ENCODE results near the gene DXO.
"Not testable (repeated sequence)": the region's sequence is repeated elsewhere in the genome, so short reads cannot be mapped to it uniquely, and the experiment has no call there.

DNA sequence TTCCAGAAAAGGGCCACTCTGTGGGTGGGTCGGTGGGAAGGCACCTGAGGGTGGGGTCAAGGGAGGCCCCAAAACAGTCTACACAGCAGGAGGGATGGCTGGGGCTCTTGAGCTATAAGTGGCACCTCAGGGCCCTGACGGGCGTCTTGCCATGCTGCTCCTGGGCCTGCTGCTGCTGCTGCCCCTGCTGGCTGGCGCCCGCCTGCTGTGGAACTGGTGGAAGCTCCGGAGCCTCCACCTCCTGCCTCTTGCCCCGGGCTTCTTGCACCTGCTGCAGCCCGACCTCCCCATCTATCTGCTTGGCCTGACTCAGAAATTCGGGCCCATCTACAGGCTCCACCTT lies 33.6 kb upstream of the DXO start:
- TF ChIP-seq, protein P1, sequence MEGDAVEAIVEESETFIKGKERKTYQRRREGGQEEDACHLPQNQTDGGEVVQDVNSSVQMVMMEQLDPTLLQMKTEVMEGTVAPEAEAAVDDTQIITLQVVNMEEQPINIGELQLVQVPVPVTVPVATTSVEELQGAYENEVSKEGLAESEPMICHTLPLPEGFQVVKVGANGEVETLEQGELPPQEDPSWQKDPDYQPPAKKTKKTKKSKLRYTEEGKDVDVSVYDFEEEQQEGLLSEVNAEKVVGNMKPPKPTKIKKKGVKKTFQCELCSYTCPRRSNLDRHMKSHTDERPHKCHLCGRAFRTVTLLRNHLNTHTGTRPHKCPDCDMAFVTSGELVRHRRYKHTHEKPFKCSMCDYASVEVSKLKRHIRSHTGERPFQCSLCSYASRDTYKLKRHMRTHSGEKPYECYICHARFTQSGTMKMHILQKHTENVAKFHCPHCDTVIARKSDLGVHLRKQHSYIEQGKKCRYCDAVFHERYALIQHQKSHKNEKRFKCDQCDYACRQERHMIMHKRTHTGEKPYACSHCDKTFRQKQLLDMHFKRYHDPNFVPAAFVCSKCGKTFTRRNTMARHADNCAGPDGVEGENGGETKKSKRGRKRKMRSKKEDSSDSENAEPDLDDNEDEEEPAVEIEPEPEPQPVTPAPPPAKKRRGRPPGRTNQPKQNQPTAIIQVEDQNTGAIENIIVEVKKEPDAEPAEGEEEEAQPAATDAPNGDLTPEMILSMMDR (IDR thresholded peaks at IDR 0.05; ENCODE audit: insufficient read depth, low read length, poor library complexity, severe bottlenecking), result not testable (repeated sequence)
- not testable (repeated sequence) for TF ChIP-seq EZH2phosphoT487 (conservative IDR thresholded peaks at IDR 0.05; ENCODE audit: low read length)

Data from SU-DHL-6 (cell line).